Measurements from ENCODE around the gene IVD. TPM values are rescaled to one million over a fixed set of nuclear protein-coding genes. Genes with fewer than 3 reads are reported as not detected.

IVD gene
- total and polyA plus RNA-seq, 2 of the 4 experiments (the other 2 are of a cell fraction), result 31.7 to 41.1 TPM

GRCh38 chr15:40372981-40373380 is 32.6 kb upstream of the IVD start:
- Histone ChIP-seq H2AK5ac (ENCODE audit: low read depth, low read length) (no peak overlapping the region; the same call in 1 of the 2 replicates), H3K9me3 (ENCODE audit: control insufficient read depth, insufficient read depth, low read length) (no peaks in the 10 kb centered on the region), H2BK5ac (ENCODE audit: low read depth, low read length, poor library complexity, severe bottlenecking) (peak overlapping the region; percentile 53), H3K36me3 (ENCODE audit: control insufficient read depth, insufficient read depth, low read length) (no peaks in the 10 kb centered on the region), H3K79me1 (ENCODE audit: low read depth in 1 of 2, low read length in 2 of 2) (no peaks in the 10 kb centered on the region), H3K27ac (ENCODE audit: insufficient read depth, low read length) (no peak overlapping the region), H2BK120ac (ENCODE audit: low read depth, low read length) (peak overlapping the region; percentile 74; the same call in 1 of the 2 replicates), H2AK9ac (replicated peaks; ENCODE audit: low read depth, low read length, poor library complexity) (peak overlapping the region; percentile 42), H3K18ac (ENCODE audit: low read depth, low read length) (no peak overlapping the region), H4K20me1 (ENCODE audit: insufficient read depth, low read length) (no peaks in the 10 kb centered on the region), H3K23ac (ENCODE audit: low read depth, low read length) (no peak overlapping the region), H2BK20ac (ENCODE audit: low read depth, low read length) (no peak overlapping the region), H3K9me1 (ENCODE audit: insufficient read depth, low read length) (0 out of 2 replicates have a peak, but pooled peaks cover 3% of the 10 kb centered on the region), H2BK15ac (ENCODE audit: low read depth, low read length) (no peak overlapping the region), H3K4me3 (ENCODE audit: insufficient read depth, low read depth, low read length) (no peak overlapping the region), H3K27me3 (ENCODE audit: control insufficient read depth, insufficient read depth, low read length) (peaks cover 1% of the 10 kb centered on the region; the same call in 1 of the 2 replicates), H3K56ac (ENCODE audit: extremely low read depth, insufficient read depth, low read length) (no peak overlapping the region), H3K14ac (replicated peaks; ENCODE audit: low read depth, low read length) (peak overlapping the region; percentile 35; the same call in 1 of the 2 replicates), H3K9ac (ENCODE audit: low read depth, low read length) (no peak overlapping the region), H4K91ac (ENCODE audit: insufficient read depth, low read depth, low read length) (0 out of 2 replicates have a peak overlapping the region, but pooled peaks have one; percentile 0), H3K4me2 (ENCODE audit: low read depth, low read length) (no peak overlapping the region), H4K5ac (ENCODE audit: low read depth, low read length) (no peak overlapping the region), H4K8ac (ENCODE audit: low read depth in 2 of 2, low read length in 2 of 2) (peak overlapping the region in 1 of 2 experiments; percentile 50; a peak in 1 of 4 replicates), H3K4me1 (ENCODE audit: control insufficient read depth, insufficient read depth, low read length) (peaks cover 2% of the 10 kb centered on the region), H2AFZ (replicated peaks; ENCODE audit: low read length, poor library complexity) (peak overlapping the region; percentile 57), H3K4ac (ENCODE audit: low read depth, low read length) (no peak overlapping the region)
- in situ Hi-C loops (cut with MboI; ENCODE audit: low sequenced_read_pairs) (no loop called here), dilution Hi-C loops (cut with HindIII; ENCODE audit: low sequenced_read_pairs, unreplicated experiment) (no loop called here), intact Hi-C loops (cut with micrococcal nuclease) (no loop called here)
- ATAC-seq (ENCODE audit: low read depth) (peak; percentile 34), DNase-seq (peak; percentile 49)
- TF ChIP-seq MAZ (IDR thresholded peaks at IDR 0.05; ENCODE audit: borderline replicate concordance, low read depth, low read length) (no peak), MAFK (IDR thresholded peaks at IDR 0.05; ENCODE audit: low read depth, low read length) (peak; percentile 18; the same call in 1 of the 2 replicates)
- ChIA-PET CTCF (no interaction called here), POLR2A (ENCODE audit: unreplicated experiment) (no interaction called here)
- WGBS, 2 experiments (ENCODE audit: extremely low coverage in 2 of 2, insufficient read length in 1 of 2), result no CpG with 5 or more reads among the region's 2 CpGs
- no TSS peak for BruUV-seq (replicated peaks)

Data from IMR-90 (cell line).